ENCODE results near the gene PCDH9.

- TF ChIP-seq CTCF (conservative IDR thresholded peaks at IDR 0.05; ENCODE audit: low read length) (no peak), EZH2phosphoT487 (IDR thresholded peaks at IDR 0.05; ENCODE audit: borderline replicate concordance) (no peak)
Observed at GRCh38 chr13:66266761-66267160, 963.4 kb downstream of the PCDH9 start.

Data from Loucy (cell line).